Caco-2 (cell line): ENCODE results near the gene SNX12. TPM values are rescaled to one million over a fixed set of nuclear protein-coding genes. Genes with fewer than 3 reads are reported as not detected.

Experiments
- Bru-seq: library from RNA; stranded (reverse); fragments of 400-500 nt; gene quantifications from one replicate; lab custom pipeline; 2021; lab: Mats Ljungman, UMichigan
- BruChase-seq, 2 experiments: library from RNA; stranded (reverse); fragments of 400-500 nt; gene quantifications; one replicate each; lab custom pipeline; 2021; lab: Mats Ljungman, UMichigan
- BruUV-seq: library from RNA; stranded (reverse); fragments of 400-500 nt; replicated peaks from 2 replicates; lab custom pipeline; 2021; lab: Mats Ljungman, UMichigan
- CTCF ChIA-PET: fragments of 300-600 bp; sonication (Branson Sonifier 250); formaldehyde crosslinking; loops from one replicate; lab custom pipeline; 2022; ENCODE audit warnings: antibody characterized with exemption; lab: Charles Lee
- POLR2A ChIA-PET: fragments of 300-600 bp; sonication (Branson Sonifier 250); formaldehyde crosslinking; loops from one replicate; lab custom pipeline; 2022; ENCODE audit warnings: antibody characterized with exemption; lab: Charles Lee
- DNase-seq, 2 experiments: peaks; one replicate each; pipeline versions ENCODE4 v3.0.0 to v3.0.0-alpha.2; 2020 to 2022
- H3K27me3 ChIP-seq: replicated peaks from 2 replicates; pipeline ENCODE4 v1.6.0; 2011; ENCODE audit warnings: low read length; ENCODE audit not compliant: control insufficient read depth, insufficient read depth
- H3K36me3 ChIP-seq: 2 replicates; pipeline ENCODE4 v1.5.1; 2011; ENCODE audit warnings: low read length; ENCODE audit not compliant: control insufficient read depth, insufficient read depth
- H3K4me1 ChIP-seq: fragments of 250-450 bp; sonication (Bioruptor Pico); 2 replicates; pipeline ENCODE4 v1.5.1; 2020; ENCODE audit warnings: mild to moderate bottlenecking
- H3K4me3 ChIP-seq: 2 replicates; pipeline ENCODE4 v1.5.1; 2011; ENCODE audit warnings: low read depth, mild to moderate bottlenecking, control low read depth, low read length
- H3K9me3 ChIP-seq: fragments of 250-450 bp; sonication (Bioruptor Pico); 2 replicates; pipeline ENCODE4 v1.5.1; 2020; ENCODE audit warnings: mild to moderate bottlenecking, moderate library complexity
- H3K27ac Mint-ChIP-seq: one replicate; pipeline ENCODE4 v1.8.0; 2022; ENCODE audit warnings: mixed read lengths; ENCODE audit not compliant: unreplicated experiment
- H3K27me3 Mint-ChIP-seq: one replicate; pipeline ENCODE4 v1.8.0; 2022; ENCODE audit warnings: mixed read lengths; ENCODE audit not compliant: insufficient read depth, unreplicated experiment
- H3K36me3 Mint-ChIP-seq: one replicate; pipeline ENCODE4 v1.8.0; 2022; ENCODE audit warnings: mild to moderate bottlenecking, mixed read lengths; ENCODE audit not compliant: insufficient read depth, unreplicated experiment
- H3K4me1 Mint-ChIP-seq: one replicate; pipeline ENCODE4 v1.8.0; 2022; ENCODE audit warnings: low read depth, mixed read lengths; ENCODE audit not compliant: unreplicated experiment
- H3K4me3 Mint-ChIP-seq: one replicate; pipeline ENCODE4 v1.8.0; 2022; ENCODE audit warnings: mild to moderate bottlenecking, moderate library complexity, mixed read lengths; ENCODE audit not compliant: unreplicated experiment
- H3K9me3 Mint-ChIP-seq: one replicate; pipeline ENCODE4 v1.8.0; 2022; ENCODE audit warnings: mixed read lengths; ENCODE audit not compliant: unreplicated experiment
- CTCF ChIP-seq, 2 experiments: fragments of 200-600 bp in 1 of 2; IDR thresholded peaks; 1 replicate in 1 of 2; 2 replicates in 1 of 2; pipeline versions ENCODE4 v1.5.1 to v1.8.0; 2011 to 2022; ENCODE audit warnings: antibody characterized with exemption in 1 of 2, control low read depth in 1 of 2, inconsistent platforms in 1 of 2, low read depth in 1 of 2, low read length in 1 of 2, mild to moderate bottlenecking in 1 of 2, moderate library complexity in 1 of 2; ENCODE audit not compliant: insufficient read depth in 1 of 2, severe bottlenecking in 1 of 2, unreplicated experiment in 1 of 2
- intact Hi-C: fragments of 100-400 bp; cut with micrococcal nuclease; formaldehyde crosslinking; loops from one replicate; pipeline ENCODE4 v1.10.0; 2022; ENCODE audit not compliant: unreplicated experiment
- long read RNA-seq: library from polyadenylated mRNA; stranded (forward); transcript quantifications from one replicate; pipeline ENCODE4 v2.0.0, GENCODE V29; 2022
- total RNA-seq: library from RNA; stranded (reverse); gene quantifications from 2 replicates; pipeline ENCODE4 v1.2.3, GENCODE V29; 2022

SNX12 gene
- total RNA-seq (88.0 and 89.0 TPM in 2 replicates), Bru-seq, nascent RNA (percentile 67 among the genes with signal in this experiment), BruChase-seq, experiment 1, labeled RNA remaining after a 2-hour chase (percentile 89 among the genes with signal in this experiment), BruChase-seq, experiment 2, labeled RNA remaining after a 6-hour chase (percentile 96 among the genes with signal in this experiment)
- long read RNA-seq, partial matches to known transcripts = 0 of 20 reads
- long read RNA-seq, other reads (novel, unspliced or antisense) = 17 of 20 reads

GRCh38 chrX:71068044-71068918 is at the start of gene SNX12:
Gene SNX12 (minus strand): TSS chrX:71068334. CDS start chrX:71068306, 28 bp downstream.
- CTCF ChIA-PET = interaction anchor here (0.6 kb wide), 1 partner anchor 28 kb away, joined by 3 read pairs; no protein-coding TSS in a partner anchor
- BruUV-seq = no TSS peak

GRCh38 chrX:71117358-71117757 is 49.2 kb upstream of the SNX12 start:
- Mint-ChIP-seq H3K36me3 (peaks cover 5% of the 10 kb centered on the region), H3K4me1 (peaks cover 2% of the 10 kb centered on the region), H3K4me3 (peak overlapping the region; percentile 75), H3K27ac (no peak overlapping the region), H3K27me3 (no peaks in the 10 kb centered on the region), H3K9me3 (no peaks in the 10 kb centered on the region)
- CTCF ChIA-PET = no interaction called here
- no peak for TF ChIP-seq CTCF (IDR thresholded peaks at IDR 0.05; ENCODE audit: insufficient read depth in 1 of 2, low read depth in 1 of 2, low read length in 1 of 2, severe bottlenecking in 1 of 2, unreplicated experiment in 1 of 2)
- no peaks in the 10 kb centered on the region for H3K4me1 ChIP-seq
- POLR2A ChIA-PET = no interaction called here
- DNase-seq = no peak
- no peaks in the 10 kb centered on the region; the same call in 1 of the 2 replicates for H3K36me3 ChIP-seq
- no TSS peak for BruUV-seq
- H3K27me3 ChIP-seq = no peaks in the 10 kb centered on the region
- no peaks in the 10 kb centered on the region for H3K9me3 ChIP-seq
- H3K4me3 ChIP-seq = no peak overlapping the region
- intact Hi-C loops = no loop called here

More at GRCh38 chrX:71068044-71068918, at the start of gene SNX12:
- no peaks in the 10 kb centered on the region for H3K27me3 Mint-ChIP-seq
- H3K4me1 Mint-ChIP-seq = peaks cover 29% of the 10 kb centered on the region
- H3K27ac Mint-ChIP-seq = peak within 1 kb of the TSS; percentile 94
- Histone ChIP-seq H3K36me3 (no peaks in the 10 kb centered on the region), H3K9me3 (no peaks in the 10 kb centered on the region), H3K27me3 (no peaks in the 10 kb centered on the region), H3K4me1 (0 out of 2 replicates have a peak, but pooled peaks cover 5% of the 10 kb centered on the region), H3K4me3 (peak within 1 kb of the TSS; percentile 66)
- peaks cover 24% of the 10 kb centered on the region for H3K36me3 Mint-ChIP-seq
- peak within 1 kb of the TSS; percentile 100 for H3K4me3 Mint-ChIP-seq
- no peaks in the 10 kb centered on the region for H3K9me3 Mint-ChIP-seq
- no peak for TF ChIP-seq CTCF (IDR thresholded peaks at IDR 0.05; ENCODE audit: insufficient read depth in 1 of 2, low read depth in 1 of 2, low read length in 1 of 2, severe bottlenecking in 1 of 2, unreplicated experiment in 1 of 2)
- POLR2A ChIA-PET = interaction anchor here (0.6 kb wide), 1 partner anchor 298 kb away, joined by 3 read pairs; the partner anchor contains the start of gene TAF1
- DNase-seq = peak; percentile 92 to 93
- intact Hi-C loops = loop anchor here (1.0 to 5.0 kb wide), 2 partner anchors 50 to 109 kb away; partner anchors contain the start of gene MED12

GRCh38 chrX:71111921-71112431 is 43.8 kb upstream of the SNX12 start:
- Histone ChIP-seq H3K4me3 (no peak overlapping the region), H3K4me1 (no peaks in the 10 kb centered on the region), H3K36me3 (no peaks in the 10 kb centered on the region), H3K9me3 (no peaks in the 10 kb centered on the region), H3K27me3 (no peaks in the 10 kb centered on the region)
- TSS peak; percentile 41 for BruUV-seq
- CTCF ChIA-PET = interaction anchor here (0.8 kb wide), 1 partner anchor 9 kb away, joined by 3 read pairs; no protein-coding TSS in a partner anchor
- DNase-seq = no peak
- no peak for TF ChIP-seq CTCF (IDR thresholded peaks at IDR 0.05; ENCODE audit: insufficient read depth in 1 of 2, low read depth in 1 of 2, low read length in 1 of 2, severe bottlenecking in 1 of 2, unreplicated experiment in 1 of 2)
- H3K4me1 Mint-ChIP-seq = peaks cover 19% of the 10 kb centered on the region
- peak overlapping the region; percentile 43 for H3K27ac Mint-ChIP-seq
- intact Hi-C loops = no loop called here
- H3K27me3 Mint-ChIP-seq = no peaks in the 10 kb centered on the region
- no peak overlapping the region for H3K4me3 Mint-ChIP-seq
- peaks cover 6% of the 10 kb centered on the region for H3K36me3 Mint-ChIP-seq
- H3K9me3 Mint-ChIP-seq = no peaks in the 10 kb centered on the region
- POLR2A ChIA-PET = interaction anchor here (0.9 kb wide), 1 partner anchor 27 kb away, joined by 3 read pairs; no protein-coding TSS in a partner anchor
